ENCODE results near the gene TUBD1.
A peak's percentile ranks its signal among the peaks of the same experiment; 100 is the strongest.
"Not testable (repeated sequence)": the region's sequence is repeated elsewhere in the genome, so short reads cannot be mapped to it uniquely, and the experiment has no call there.

The TUBD1 gene

DNA sequence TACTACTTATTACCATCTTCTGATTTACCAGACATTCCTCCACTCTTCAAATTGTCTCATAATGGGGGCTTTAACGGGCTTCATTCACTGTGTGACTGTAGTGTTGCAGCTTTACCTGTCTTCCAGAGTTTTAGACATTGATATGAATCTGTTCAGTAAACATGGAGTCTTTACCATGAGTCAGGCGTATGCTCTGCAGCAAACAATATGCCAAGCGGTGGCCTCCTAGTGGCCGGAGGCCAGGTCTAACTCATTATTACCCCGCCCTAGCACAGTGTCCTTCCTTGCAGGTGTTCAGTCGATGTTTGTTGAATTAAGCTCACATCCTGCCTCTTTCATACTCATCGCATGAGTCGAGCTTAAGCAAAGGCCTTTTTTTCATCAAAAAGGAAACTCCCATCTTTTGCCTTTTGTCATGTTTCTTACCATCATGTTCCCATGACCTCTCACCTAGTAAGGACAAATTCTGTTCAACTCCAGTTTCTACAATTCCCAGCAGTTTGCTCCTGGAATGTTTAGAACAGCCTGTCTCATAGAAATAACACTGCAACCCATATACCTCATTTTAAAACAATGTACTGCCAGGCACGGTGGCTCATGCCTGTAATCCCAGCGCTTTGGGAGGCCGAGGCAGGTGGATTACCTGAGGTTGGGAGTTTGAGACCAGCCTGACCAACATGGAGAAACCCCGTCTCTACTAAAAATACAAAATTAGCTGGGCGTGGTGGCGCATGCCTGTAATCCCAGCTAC, 39.4 kb downstream of the TUBD1 start:
- DNase-seq (ENCODE audit: low spot score): peak; percentile 35
- TF ChIP-seq, protein P1, sequence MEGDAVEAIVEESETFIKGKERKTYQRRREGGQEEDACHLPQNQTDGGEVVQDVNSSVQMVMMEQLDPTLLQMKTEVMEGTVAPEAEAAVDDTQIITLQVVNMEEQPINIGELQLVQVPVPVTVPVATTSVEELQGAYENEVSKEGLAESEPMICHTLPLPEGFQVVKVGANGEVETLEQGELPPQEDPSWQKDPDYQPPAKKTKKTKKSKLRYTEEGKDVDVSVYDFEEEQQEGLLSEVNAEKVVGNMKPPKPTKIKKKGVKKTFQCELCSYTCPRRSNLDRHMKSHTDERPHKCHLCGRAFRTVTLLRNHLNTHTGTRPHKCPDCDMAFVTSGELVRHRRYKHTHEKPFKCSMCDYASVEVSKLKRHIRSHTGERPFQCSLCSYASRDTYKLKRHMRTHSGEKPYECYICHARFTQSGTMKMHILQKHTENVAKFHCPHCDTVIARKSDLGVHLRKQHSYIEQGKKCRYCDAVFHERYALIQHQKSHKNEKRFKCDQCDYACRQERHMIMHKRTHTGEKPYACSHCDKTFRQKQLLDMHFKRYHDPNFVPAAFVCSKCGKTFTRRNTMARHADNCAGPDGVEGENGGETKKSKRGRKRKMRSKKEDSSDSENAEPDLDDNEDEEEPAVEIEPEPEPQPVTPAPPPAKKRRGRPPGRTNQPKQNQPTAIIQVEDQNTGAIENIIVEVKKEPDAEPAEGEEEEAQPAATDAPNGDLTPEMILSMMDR (IDR thresholded peaks at IDR 0.05; ENCODE audit: extremely low read depth, missing control alignments): peak; percentile 29

DNA sequence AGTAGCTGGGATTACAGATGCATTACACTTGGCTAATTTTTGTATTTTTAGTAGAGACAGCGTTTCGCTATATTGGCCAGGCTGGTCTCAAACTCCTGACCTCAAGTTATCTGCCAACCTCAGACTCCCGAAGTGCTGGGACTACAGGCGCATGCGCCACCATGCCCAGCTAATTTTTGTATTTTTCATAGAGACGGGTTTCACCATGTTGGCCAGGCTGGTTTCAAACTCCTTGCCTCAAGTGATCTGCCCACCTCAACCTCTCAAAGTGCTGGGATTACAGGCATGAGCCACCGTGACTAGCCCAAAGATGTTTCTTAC, 39.9 kb downstream of the TUBD1 start:
- not testable (repeated sequence) for DNase-seq (ENCODE audit: low spot score)

DNA sequence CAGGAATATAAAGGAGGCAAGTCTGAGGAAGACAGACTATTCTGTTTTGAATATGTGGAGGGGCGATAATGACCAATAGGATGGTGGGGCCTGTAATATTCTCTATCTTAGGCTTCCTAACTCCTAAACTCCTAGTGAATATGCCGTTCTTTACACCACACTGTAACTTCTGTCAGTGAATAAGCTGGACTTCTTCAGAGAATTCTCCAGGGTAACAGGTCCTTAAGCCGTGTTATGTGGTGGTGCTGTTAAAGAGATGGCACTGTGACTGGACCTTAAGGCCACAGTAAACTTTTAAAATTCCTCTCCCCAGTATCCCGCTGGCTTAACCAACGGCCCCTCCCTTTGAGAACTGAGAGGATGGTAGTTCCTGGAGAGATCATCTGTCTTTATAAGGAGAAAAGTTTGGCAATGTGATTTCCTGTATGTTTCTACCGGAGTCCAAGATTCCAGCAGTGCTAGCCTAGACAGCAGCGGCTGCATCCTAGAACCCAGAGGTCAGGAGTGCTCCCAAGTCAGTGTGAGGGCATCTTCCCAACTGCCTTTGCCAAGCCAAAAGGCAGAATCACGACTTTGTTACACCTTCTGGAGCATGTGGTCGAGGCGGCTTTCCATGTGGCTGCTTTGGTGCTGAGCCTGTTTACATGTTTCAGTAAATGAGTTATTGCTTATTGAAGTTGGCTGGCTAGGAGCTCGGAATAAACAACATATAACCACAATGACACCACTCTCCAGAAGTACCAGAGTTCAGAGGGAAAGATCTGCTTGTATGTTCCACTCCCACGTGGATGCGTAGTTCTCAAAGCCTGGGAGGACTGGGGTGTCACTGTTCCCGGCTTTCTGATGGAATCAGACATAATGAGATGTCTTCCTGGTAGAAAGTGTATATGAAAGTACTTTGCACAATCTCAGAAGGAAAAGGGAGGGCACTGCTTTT, 41.0 kb downstream of the TUBD1 start:
- DNase-seq (ENCODE audit: low spot score): no peak

DNA sequence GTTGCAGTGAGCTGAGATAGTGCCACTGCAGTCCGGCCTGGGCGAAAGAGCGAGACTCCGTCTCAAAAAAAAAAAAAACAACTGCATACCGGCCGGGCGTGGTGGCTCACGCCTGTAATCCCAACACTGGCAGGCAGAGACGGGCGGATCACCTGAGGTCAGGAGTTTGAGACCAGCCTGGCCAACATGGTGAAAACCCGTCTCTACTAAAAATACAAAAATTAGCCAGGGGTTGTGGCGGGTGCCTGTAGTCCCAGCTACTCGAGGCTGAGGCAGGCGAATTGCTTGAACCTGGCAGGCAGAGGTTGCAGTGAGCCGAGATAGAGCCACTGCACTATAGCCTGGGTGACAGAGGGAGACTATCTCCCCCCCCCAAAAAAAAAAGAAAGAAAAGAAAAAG, 42.4 kb downstream of the TUBD1 start:
- DNase-seq (ENCODE audit: low spot score): not testable (repeated sequence)

More for the DNA sequence above, 41.0 kb downstream of the TUBD1 start:
- TF ChIP-seq, protein P1 (IDR thresholded peaks at IDR 0.05; ENCODE audit: extremely low read depth, missing control alignments): no peak

DNA sequence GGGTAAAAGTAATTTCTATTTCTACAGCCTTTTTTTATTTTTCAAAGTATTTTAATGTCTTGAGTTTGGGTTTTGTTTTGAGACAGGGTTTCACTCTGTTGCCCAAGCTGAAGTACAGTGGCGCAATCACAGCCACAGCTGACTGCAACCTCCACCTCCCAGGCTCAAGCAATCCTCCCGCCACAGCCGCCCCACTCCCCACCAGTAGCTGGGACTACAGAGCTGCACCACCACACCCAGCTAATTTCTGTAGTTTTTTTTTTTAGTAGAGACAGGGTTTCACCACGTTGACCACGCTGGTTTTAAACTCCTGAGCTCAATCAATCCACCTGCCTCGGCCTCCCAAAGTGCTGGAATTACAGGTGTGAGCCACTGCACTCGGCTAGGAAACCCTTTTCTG, 44.0 kb downstream of the TUBD1 start:
- DNase-seq (ENCODE audit: low spot score): no peak
- TF ChIP-seq, protein P1 (IDR thresholded peaks at IDR 0.05; ENCODE audit: extremely low read depth, missing control alignments): no peak

DNA sequence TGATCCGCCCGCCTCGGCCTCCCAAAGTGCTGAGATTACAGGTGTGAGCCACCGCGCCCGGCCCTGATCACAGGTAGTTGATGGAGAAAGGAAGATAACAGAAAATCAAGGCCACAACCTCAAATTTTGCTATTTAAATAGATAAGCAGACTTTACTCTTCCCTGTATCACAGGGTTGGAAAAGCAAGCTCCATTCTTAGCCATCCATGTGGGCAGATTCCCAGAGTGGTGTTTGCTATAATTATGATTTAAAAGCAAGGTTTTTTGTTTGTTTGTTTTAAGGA, 44.4 kb downstream of the TUBD1 start:
- TF ChIP-seq, protein P1 (IDR thresholded peaks at IDR 0.05; ENCODE audit: extremely low read depth, missing control alignments): no peak
- DNase-seq (ENCODE audit: low spot score): no peak

DNA sequence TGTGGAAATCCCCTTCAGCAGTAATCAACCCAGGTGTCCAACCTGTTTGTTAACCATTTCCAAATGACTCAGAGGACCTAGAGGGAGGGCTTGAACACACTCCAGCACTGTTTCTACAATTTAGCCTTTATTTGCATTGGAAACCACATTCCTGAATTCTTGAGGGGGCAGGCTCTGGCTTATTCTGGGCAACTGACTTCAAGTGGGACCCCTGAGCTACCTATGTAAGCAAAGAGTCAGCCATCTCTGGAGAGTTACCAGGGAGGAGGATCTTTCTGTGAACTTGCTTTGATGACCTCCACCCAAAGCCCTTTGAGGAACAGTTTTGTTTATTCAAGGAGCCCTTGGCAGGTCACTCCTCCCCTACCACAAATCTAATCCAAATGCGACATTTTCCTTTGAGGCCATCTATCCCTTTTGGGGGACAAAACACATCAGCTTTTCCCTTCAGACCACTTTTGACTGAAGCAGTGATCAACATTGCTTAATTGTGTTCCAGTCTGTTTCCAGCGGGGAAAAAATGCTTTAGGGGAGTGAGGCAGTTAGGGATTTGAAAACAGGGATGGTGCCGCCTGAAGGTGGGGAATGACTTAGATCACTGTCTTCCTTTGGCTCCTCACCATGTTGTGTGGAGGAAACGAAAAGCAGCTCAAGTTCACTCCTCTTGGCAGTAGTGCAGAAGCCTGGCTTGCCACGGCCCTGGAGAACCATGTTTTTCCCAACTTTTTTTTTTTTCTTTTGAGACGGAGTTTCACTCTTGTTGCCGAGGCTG, 46.2 kb downstream of the TUBD1 start:
- TF ChIP-seq, protein P1 (IDR thresholded peaks at IDR 0.05; ENCODE audit: extremely low read depth, missing control alignments): no peak
- peak; percentile 42 for DNase-seq (ENCODE audit: low spot score)
